RPMI7951 (cell line): ENCODE measurements around the gene TAS2R4. TPM values are rescaled to one million over a fixed set of nuclear protein-coding genes. Genes with fewer than 3 reads are reported as not detected.

Source experiments
- total RNA-seq: library from RNA; depleted of rRNA; stranded (reverse); fragments of >200 nt; shearing (Covaris generic); gene quantifications from 2 replicates; pipeline ENCODE4 v1.2.3, GENCODE V29; 2014; rRNA removed

TAS2R4 gene
- total RNA-seq, 1 experiment from 2014 or later: 0.12 TPM

Other genes with a start within 250 kb of the TAS2R4 start
- 29.4 and 34.8 TPM in 2 replicates for gene AGK, start 225.3 kb upstream of the TAS2R4 start, total RNA-seq
- gene DENND11, start 74.5 kb upstream of the TAS2R4 start, total RNA-seq: 3.6 and 4.0 TPM in 2 replicates
- gene WEE2, start 68.3 kb upstream of the TAS2R4 start, total RNA-seq: not detected in 2 replicates
- 318 and 328 TPM in 2 replicates for gene SSBP1, start 38.3 kb upstream of the TAS2R4 start, total RNA-seq
- gene TAS2R3, start 12.6 kb upstream of the TAS2R4 start, total RNA-seq: 0.12 TPM in 1 of 2 replicates, not detected in the other
- gene TAS2R5, start 13.5 kb downstream of the TAS2R4 start, total RNA-seq: not detected in 2 replicates
- gene PRSS37, start 64.8 kb downstream of the TAS2R4 start, total RNA-seq: not detected in 2 replicates
- gene OR9A4, start 139.7 kb downstream of the TAS2R4 start, total RNA-seq: not detected in 2 replicates
- not detected in 2 replicates for gene CLEC5A, start 170.3 kb downstream of the TAS2R4 start, total RNA-seq
- gene TAS2R38, start 197.1 kb downstream of the TAS2R4 start, total RNA-seq: not detected in 2 replicates
- 0.68 and 0.72 TPM in 2 replicates for gene MGAM, start 219.2 kb downstream of the TAS2R4 start, total RNA-seq